CD4-positive, alpha-beta T cell treated with Interleukin-12 subunit alpha and Interleukin-12 subunit beta, for 1 hour (primary cell): ENCODE data around the gene RSPH9.

Source experiments
- DNase-seq: peaks from one replicate; pipeline ENCODE4 v3.0.0-alpha.2; 2020

RSPH9 gene

DNA sequence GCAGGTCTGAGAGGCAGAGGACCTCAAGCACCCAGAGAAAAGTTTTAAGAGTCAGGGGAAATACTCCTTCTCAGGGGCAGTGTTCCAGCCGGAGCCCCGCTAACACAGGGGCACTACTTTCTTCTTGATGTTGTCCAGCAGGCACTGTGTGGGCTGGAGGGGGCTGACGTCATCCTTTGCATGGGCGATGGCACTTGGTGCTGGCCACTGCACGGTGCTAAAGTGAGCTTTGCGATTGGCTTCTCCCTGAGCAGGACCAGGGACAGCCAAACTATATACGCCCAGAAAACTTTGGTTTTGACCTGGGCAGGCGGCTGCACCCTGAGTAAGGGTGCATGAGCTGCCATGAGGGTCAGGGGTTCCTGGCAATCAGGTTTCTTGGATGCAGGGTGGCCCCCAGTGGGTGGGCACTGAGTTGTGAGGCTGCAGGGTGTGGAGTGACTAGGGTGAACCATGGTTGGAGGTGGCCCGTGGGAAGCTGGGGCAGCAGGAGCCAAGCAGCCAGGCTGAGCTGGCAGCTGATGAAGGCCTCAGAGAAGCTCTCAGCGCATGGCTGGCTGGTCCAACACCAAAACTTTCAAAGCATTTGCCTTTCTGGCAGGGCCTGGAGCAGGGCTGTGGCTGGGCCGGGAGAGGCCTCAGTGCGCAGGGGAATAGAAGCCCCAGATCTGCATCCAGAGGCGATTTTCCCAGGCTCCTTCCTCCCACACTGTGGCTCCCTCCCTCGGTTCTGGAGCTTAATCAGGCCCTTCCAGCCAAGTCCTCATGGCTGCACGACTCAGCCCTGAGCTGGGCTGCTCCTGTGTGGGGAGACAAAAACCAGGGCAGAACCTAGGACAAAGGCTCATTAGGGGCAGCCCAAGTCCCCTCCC lies 24.4 kb downstream of the RSPH9 start:
- no peak for DNase-seq

DNA sequence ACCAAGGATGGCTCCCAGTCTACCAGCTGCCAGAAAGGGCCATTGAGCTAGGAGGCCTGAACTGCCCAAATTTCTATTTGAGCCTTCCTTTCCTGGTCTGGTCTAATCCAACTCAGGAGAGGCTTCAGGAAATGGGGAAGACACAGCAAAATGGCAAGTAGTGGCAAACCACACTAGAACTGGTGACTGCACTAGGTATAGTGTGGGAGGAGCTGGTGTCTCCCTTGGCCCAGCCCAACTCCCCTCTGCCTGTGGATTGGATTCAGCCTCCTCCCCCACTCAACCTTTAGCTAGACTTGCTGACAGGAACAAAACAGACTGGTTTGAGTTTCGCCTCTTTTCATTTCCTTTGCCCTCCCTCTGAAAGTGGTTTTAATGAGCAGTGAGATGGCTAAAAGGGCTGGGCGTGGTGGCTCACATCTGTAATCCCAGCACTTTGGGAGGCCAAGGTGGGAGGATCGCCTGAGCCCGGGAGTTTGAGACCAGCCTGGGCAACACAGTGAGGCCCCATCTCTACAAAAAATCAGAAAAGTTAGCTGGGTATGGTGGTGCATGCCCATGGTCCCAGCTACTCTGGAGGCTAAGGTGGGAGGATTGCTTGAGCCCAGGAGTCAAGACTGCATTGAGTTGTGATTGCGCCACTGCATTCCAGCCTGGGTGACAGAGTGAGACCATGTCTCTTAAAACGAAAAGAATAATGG lies 25.2 kb downstream of the RSPH9 start:
- no peak for DNase-seq

DNA sequence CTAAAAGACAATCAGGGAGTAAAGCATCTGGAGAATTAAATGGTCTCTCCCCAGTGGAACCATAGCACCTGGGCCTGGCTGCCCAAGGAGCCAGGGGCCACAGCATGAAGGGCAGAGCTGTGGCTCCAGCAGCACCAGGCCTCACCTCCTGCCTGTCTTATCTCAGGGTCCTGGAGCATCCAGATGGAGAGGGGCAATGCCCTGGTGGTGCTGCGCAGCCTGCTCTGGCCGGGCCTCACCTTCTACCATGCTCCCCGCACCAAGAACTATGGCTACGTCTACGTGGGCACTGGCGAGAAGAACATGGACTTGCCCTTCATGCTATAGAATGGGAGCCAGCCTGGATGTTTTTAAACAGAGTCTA lies 25.8 kb downstream of the RSPH9 start:
- no peak for DNase-seq

DNA sequence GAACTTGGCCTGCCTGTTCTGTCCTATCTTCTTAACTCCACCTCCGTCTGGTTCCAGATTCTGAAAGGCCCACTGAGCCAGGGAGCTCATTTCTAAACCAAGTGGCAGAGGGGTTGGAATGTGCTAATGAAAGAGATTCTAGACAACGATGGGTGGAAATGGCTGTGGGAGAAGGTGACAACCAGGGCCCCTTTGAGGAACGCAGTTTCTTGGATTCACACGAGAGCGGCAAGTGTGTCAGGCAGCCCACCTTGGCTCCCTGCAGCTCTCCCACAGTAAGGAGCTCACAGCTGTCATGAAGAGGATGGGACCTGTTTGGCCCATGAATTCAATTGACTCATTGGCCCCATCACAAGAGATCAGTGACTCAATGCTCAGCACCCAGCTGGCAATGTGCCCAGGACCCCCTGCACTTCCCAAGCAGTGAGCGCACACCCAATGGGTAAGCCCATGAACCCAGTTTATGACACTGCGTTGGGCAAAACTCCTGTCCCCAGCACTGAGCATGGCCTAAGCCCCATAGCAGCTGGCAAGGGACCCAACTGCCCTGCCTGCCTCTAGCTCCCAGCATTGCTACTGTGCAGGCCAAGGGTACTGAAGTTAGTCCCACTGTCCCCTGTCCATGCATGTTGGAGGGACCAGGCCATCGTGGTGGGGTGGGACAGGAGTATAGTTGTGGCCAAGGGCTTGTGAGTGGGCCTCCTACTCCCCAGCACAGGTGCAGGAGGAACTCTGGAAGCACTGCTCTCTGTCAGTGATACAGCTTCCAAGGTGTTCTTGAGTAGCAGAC lies 26.4 kb downstream of the RSPH9 start:
- DNase-seq = no peak

DNA sequence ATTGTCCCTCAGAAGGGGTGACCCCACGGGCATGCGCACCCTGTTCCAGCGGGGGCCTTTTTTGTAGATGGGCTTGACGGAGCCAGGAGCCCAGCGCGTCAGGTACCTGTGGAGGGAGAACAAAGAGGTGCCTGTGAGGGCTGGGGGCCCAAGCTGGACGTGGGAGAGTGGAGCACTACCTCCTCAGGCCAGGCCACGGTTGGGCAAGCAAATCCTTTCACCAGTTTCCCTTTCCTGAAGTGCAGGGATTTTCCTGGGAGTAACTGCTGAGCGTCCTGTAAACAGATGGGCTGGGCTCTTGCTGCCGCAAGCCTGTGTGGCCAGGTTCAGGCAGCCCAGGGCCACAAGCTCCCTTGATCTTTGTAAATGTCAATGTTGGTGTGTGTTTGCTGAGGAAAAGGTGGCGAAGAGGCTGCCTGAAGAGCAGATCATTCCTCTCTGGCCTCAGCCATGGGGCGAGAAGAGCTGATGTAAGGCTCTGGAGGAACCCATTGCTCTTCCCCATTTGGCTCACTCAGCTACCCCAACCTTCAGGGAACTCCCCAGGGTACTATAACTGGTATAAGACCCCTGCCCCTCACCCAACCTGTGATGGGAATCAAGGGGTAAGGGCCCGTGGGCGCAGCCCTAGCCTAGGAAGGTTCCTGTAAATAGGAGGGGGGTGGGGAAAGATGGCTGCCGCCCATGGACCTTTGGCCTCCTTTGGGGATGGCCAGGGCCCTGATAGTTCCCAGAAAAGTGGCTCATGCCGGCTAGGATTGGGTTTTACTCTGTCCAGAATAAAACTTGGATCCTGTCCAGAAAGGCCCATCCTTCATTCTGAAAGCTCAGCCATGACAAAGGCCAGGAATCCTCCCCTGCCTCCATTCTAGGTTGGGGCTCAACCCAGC lies 27.2 kb downstream of the RSPH9 start:
- no peak for DNase-seq

DNA sequence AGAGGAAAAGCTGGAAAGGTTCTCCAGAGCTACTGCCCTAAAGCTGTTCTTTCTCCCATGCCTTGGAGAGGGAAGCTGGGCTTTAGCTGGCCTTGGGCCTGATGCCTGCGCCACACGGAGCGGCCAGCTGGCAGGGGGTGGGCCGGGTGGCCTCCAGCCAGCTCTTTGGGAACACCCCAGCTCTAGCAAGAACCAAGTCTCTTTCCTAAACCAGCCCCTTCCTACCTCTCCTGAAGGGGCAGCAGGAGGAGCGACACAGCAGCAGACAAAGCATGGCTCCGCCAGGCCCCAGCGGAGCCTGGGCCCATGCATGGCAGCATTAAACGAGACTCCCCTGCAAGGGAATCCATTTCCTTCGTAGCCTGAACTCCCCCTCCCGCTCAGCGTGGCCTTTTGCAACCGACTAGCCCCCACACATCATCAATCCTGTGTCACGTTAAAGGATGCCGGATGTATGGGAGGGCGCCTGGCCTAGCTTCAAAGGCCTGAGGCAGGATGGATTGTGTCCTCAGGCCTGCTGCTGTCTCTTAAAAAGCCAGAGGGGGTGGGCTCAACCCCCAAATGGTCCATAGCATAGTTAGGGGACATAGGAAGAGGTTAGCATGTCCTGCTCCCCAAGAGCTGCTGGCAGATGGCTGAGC lies 28.7 kb downstream of the RSPH9 start:
- no peak for DNase-seq

DNA sequence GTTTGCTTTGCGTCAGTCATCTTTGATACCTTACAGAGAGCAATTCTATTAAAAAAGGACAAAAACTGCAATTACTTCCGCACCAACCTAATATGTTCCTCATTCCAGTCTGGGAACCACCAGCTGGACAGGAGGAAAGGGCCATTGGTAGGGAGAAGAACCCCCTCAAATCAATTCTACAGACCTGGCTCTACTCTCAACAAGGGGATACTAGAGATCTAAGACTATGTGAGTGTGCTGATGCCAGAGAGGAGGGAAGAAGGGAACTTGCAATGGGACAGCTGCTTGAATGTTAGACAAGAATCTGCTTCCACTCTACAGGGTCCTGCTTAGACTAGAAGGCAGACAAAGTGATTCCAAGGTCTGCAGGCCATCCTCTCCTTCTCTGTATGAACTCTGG lies 29.5 kb downstream of the RSPH9 start:
- no peak for DNase-seq

DNA sequence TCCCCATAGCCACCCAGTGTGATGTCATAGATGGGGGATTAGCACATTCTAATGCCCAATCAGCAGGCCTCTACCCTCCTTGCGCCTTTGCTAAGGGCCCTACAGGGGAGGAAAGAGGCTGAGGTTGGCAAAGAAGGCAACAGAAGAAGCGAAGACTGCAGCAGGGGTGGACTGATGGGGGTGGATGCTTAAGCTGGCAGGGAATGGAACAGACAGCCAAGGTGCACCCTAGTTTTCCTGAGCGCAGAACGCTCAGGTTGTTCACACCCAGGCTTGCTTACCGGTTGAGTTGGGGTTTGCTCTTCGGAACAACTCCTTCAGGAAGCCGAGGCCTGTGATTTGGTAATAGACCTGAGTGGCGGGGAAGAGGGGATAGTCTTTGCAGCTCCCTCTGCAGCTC lies 30.1 kb downstream of the RSPH9 start:
- no peak for DNase-seq

DNA sequence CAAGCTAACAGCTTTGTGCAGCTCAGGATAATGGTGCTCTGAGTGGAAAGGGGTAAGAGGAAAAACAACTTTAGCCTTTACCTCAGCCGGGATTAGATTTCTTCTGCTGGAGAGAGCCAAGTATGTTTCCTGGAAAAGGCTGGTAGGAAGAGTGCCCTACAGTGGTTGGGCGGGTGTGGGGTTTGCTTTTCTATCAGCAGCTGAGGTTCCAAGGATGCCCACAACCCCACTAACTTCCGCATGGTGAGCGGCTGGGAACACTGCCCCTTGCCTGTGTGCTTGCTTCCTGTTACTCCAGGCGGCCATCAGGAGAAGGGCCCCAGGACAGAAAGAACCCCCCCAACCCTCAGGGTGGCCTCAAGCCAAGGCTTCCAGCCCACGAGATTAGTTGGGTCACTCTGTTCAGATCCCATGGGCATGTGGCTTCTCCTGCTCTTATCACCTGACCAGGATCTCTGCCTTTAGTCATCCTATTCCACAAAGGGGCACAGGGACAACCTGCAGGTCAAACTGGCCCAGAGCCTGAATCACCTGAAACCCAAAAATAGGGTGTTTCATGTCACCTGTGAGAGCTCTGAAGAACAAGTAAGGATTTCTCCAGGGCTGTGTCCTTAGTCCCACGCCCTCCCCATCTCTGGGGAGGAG lies 32.2 kb downstream of the RSPH9 start:
- DNase-seq = no peak

DNA sequence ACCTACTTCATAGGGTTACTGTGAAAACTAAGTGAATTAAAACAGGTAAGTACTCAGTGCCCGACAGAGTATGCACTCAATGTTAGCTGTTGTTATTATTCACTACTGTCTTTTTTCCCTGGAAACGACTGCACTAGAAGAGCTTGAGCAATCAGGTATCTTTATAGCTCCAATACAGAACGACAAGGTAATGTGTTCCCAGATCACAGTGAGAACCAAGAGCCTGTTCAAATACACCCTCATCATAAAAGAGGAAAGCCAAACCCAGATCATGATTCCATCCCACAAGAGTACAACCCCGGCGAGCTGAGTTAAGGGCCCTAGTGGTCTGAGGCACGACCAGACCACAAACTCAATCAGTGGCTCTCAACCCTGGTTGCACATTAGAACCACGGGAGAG lies 32.9 kb downstream of the RSPH9 start:
- no peak for DNase-seq

DNA sequence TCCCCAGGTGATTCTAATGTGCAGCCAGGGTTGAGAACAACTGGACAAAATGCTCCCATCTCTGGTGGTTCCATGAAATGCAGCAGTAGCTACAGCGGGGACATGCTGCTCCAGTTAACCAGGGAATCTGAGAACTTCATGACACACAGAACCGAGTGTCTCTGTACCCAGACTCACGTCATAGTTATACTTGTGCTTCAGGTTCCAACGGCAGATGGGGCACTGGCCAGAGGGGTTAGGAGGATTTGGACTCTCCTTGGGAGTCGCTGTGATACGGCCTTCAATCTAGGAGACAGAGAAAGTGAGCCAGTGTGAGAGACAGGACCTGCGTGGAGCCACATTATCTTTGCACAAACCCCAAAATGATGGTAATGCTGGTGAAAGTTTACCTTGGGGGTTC lies 33.5 kb downstream of the RSPH9 start:
- DNase-seq = no peak

DNA sequence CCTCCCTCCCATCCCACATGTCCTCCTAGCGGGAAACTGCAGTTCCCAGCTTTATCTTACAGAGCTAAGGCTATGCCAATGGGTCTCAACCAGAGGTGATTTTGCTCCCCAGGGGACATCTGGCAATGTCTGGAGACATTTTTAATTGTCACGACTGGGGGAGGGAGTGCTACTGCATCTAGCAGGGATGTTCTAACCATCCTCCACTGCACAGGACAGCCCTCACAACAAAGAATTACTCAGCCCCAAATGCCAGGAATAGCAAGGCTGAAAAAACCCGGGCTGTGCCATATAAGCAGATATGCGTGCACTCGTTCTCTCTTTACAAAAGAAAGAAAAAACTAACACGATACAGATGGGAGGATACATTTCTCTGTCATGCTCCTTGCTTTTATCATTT lies 34.2 kb downstream of the RSPH9 start:
- DNase-seq = no peak

DNA sequence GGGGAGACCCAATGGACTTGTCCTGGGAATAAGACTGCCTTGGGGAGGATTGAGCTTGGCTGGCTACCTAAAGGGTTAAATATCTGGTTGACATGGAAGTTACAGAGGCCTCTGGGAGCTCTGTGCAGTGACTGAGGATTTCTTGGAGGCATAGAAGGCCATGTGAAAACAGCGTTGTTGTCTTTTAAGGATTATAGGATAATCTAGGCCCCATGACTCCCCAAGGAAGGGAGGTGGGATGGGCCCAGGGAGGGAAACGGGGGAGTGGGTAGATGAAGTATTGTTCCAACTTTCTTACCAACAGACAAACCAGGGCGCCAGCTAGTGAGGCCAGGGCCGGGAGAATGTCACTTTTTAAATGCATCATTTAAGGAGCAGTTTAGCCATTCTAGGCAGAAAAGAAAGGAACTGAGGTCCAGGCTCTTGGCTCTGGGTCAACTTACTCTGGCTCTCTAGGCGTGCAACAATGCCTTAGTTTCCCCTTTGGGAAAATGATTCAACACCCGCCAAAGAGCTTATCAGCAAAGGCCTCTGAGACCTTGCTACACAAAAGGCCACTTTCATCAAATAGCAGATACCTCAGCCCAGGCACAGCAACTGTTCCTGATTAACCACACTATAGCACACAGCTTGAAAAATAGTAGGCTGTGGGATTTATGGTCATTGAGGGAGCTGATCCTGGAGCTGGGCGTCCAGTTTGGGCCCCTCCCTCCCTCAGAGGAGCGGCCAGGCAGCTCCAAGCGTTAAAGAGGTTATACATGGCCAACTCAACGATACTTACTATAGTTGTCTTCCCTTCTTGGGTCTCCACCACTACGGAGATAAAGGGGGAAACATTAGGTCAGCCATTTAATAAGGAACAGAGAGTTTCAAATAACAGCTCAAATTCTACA lies 35.7 kb downstream of the RSPH9 start:
- DNase-seq = no peak

DNA sequence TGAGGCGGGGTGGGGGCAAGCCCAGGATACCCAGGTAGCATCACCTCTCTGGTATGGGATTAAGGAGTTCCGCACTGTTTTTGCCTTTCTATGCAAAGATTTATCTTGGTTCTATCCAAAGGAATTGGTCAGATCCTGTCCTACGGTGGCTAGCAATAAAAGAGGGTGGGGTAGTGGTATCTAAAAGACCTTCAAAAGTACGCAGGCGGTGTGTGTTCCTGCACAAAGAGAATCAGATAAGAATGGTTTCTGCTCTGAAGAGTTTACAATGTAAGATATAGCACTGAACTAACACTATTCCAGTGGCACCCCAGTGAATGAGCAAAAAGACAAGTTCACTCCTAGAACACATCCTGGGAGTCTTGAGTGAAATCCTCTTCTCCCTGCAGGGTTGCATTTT lies 36.5 kb downstream of the RSPH9 start:
- no peak for DNase-seq

DNA sequence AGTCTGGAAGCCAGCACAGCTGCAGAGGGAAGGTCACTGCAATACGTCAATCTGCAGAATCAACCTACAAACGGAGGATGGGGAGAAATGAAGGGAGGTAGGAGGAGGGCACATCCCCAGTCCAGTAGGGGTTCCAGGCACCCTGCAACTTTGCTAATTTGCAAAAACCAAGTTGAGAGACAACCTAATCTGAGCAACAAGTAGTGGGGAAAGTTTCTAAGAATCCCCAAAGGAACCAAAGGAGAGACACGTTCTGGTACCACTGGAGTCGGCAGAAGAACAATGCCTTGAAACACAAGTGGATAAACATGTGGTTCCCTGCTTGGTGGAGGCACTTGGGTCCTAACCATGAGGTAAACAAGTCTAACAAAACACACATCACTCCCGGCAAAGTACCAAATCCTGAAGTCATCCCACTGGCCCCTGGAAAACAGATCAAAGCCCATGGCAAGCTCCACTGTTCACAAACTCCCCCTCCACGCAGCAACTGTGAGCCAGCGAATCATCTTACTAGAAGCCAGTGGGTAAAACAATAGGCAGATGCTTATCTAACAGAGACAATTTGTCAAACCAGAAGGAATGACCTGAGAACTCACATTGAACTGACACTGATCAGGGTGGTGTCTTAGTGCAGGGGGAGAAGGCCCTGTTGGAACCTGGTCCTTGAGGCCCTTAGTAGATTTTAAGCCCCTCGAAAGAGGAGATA lies 38.0 kb downstream of the RSPH9 start:
- DNase-seq = no peak

DNA sequence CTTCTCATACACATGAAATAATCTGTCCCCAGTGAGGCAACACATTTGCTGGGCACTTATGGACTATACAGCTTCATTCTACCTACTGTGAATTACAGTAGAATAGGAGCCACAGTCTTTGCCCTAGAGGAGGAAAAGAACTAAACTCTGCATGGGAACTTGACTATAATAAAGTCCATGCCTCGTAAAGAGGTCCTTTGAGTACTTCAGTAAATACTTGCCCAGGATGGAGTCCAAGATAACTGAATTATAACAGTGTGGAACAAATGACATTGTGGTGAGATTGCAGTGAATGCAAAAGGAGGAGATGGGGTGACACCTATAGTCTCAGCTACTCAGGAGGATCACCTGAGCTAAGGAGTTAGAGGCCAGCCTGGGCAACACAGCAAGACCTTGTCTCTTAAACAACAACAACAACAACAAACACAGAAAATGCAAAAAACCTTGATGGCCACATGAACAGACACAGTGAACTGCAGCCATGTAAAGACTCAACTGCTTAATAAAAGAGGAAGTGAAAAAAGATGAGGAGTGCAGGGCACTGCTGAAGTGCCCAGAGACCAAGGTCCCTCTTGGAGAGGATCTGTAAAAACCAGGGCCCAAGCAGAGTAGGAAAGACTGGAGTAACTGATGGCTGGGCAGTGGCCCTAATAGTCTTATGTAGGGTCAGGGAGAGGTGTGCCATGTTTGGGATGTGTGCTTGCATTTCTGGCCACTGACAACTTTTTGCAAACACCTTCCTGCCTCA lies 39.0 kb downstream of the RSPH9 start:
- DNase-seq = no peak

DNA sequence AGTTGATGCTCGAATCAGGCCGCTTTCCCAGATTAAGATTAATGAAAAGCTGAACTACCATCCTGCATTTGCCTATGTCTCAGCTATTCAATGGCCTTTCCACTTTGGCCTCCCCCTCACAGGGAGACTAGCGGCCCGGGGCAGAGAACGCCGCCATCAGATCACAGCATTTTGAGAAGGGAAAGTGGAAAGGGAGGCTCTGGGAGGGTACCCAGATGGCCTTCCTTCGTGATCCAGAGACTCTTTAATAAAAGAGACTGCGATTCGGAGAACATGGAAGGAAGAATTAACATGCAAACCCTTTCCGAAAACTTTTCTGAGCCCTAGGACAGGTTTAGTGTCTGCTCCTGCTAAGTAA lies 42.2 kb downstream of the RSPH9 start:
- no peak for DNase-seq

DNA sequence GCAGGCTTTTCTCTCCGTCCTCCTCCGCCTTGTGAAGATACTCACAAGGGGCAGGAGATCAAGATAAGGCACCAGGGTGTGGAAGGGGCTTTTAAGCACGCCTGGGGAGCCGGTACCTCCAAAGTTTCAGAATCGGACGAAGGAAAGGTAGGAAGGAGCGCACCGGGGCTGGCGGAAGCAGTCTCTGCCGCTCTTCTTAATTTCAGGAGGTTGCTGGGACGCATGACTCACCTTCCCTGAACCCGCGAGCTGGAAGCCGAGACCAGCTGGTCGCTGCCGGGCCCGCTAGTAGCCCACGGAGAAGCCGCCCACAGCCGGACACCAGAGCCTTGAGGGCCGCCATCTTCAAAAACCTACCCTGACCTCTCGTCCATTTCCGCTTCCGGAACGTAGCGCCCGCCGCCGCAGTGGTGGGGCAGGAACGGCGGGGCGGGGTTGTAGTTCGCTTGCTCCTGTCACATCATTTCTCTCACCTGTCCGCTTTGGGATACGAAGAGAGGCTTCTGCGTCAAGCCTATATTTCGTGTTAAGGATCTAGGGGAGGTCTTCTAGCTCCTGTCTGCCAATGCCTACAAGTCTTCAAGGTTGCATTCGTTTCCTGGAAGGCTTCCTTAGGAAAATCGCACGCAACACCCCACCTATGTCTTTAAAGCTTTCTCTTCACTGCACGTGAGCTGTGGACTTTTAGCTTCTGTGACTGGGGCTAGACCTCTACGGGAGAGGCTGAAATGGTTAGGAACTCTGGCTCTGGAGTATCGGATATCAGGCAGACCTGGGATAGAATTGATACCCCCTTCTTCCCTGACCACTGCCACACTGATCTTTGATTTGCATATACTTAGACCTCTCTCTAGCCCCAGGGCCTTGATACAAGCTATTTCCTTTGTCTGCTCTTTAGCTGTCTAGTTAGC lies 42.9 kb downstream of the RSPH9 start, which contains the start of gene MRPS18A:
Gene MRPS18A, minus strand, starts transcription at position 355 of the 911 bp plus-strand sequence. Its CDS starts 12 bp downstream, at position 343.
- DNase-seq = peak; percentile 78
